GM23338 (cell line): ENCODE data around the gene GCHFR. TPM values are rescaled to one million over a fixed set of nuclear protein-coding genes. Genes with fewer than 3 reads are reported as not detected.

ENCODE experiments used
- ATAC-seq: fragments of 200-7000 bp; cut with Tn5 transposase; 3 replicates; pipeline ENCODE4 v1.9.1; 2020
- DNase-seq: peaks from one replicate; pipeline ENCODE4 v3.0.0-alpha.2; 2015; ENCODE audit warnings: low spot score
- H2AFZ ChIP-seq: fragments of 200-600 bp; sonication (generic); 2 replicates; pipeline ENCODE4 v1.8.0; 2016; ENCODE audit warnings: antibody characterized with exemption, mild to moderate bottlenecking, moderate library complexity
- H3F3A ChIP-seq: fragments of 200-600 bp; sonication (generic); replicated peaks from 2 replicates; pipeline ENCODE4 v1.8.0; 2017; ENCODE audit warnings: antibody characterized with exemption, mixed run types, low read depth
- H3K27ac ChIP-seq: fragments of 200-600 bp; sonication (generic); 2 replicates; pipeline ENCODE4 v1.6.1; 2016; ENCODE audit warnings: low read depth
- H3K27me3 ChIP-seq: fragments of 200-600 bp; sonication (generic); 2 replicates; pipeline ENCODE4 v1.8.0; 2016; ENCODE audit warnings: mild to moderate bottlenecking, mixed run types, moderate library complexity; ENCODE audit not compliant: insufficient read depth
- H3K36me3 ChIP-seq: fragments of 200-600 bp; sonication (generic); 2 replicates; pipeline ENCODE4 v1.8.0; 2016; ENCODE audit warnings: mild to moderate bottlenecking; ENCODE audit not compliant: insufficient read depth
- H3K4me1 ChIP-seq: fragments of 200-600 bp; sonication (generic); 2 replicates; pipeline ENCODE4 v1.8.0; 2016; ENCODE audit warnings: mild to moderate bottlenecking, moderate library complexity; ENCODE audit not compliant: insufficient read depth
- H3K4me2 ChIP-seq: fragments of 200-600 bp; sonication (generic); 2 replicates; pipeline ENCODE4 v1.7.1; 2017; ENCODE audit warnings: mixed run types
- H3K4me3 ChIP-seq: fragments of 200-600 bp; sonication (generic); 2 replicates; pipeline ENCODE4 v1.6.1; 2016; ENCODE audit warnings: mixed run types
- H3K79me2 ChIP-seq: fragments of 200-600 bp; sonication (generic); replicated peaks from 2 replicates; pipeline ENCODE4 v1.8.0; 2017; ENCODE audit warnings: mild to moderate bottlenecking; ENCODE audit not compliant: insufficient read depth
- H3K9me2 ChIP-seq: fragments of 200-600 bp; sonication (generic); 2 replicates; pipeline ENCODE4 v1.8.0; 2017; ENCODE audit not compliant: insufficient read depth
- H4K20me1 ChIP-seq: fragments of 200-600 bp; sonication (generic); replicated peaks from 2 replicates; pipeline ENCODE4 v1.8.0; 2017; ENCODE audit warnings: mild to moderate bottlenecking; ENCODE audit not compliant: insufficient read depth
- H3K27ac Mint-ChIP-seq: 2 replicates; pipeline ENCODE4 v1.8.0; 2020; ENCODE audit warnings: inconsistent platforms, mild to moderate bottlenecking, moderate library complexity, mixed read lengths
- H3K27me3 Mint-ChIP-seq: 3 replicates; pipeline ENCODE4 v1.8.0; 2022; ENCODE audit warnings: low read depth, mild to moderate bottlenecking, moderate library complexity, mixed read lengths, inconsistent platforms; ENCODE audit not compliant: insufficient read depth, poor library complexity
- H3K36me3 Mint-ChIP-seq: 3 replicates; pipeline ENCODE4 v1.8.0; 2021; ENCODE audit warnings: low read depth, mild to moderate bottlenecking, inconsistent platforms, moderate library complexity, mixed read lengths
- H3K4me1 Mint-ChIP-seq: 3 replicates; pipeline ENCODE4 v1.8.0; 2020; ENCODE audit warnings: mild to moderate bottlenecking, inconsistent platforms, mixed read lengths
- H3K4me3 Mint-ChIP-seq: 3 replicates; pipeline ENCODE4 v1.8.0; 2021; ENCODE audit warnings: moderate library complexity, mild to moderate bottlenecking, inconsistent platforms, mixed read lengths
- H3K9me3 Mint-ChIP-seq: 3 replicates; pipeline ENCODE4 v1.8.0; 2020; ENCODE audit warnings: moderate library complexity, mild to moderate bottlenecking, inconsistent platforms, mixed read lengths
- CREB1 ChIP-seq: fragments of 250-450 bp; sonication (Bioruptor Pico); IDR thresholded peaks from 2 replicates; pipeline ENCODE4 v1.5.0; 2020; ENCODE audit warnings: low read depth, mild to moderate bottlenecking, moderate library complexity
- EZH2phosphoT487 ChIP-seq: fragments of 200-600 bp; sonication (generic); IDR thresholded peaks from one replicate; pipeline ENCODE4 v1.8.1; 2018; ENCODE audit warnings: antibody characterized with exemption; ENCODE audit not compliant: unreplicated experiment
- JUNB ChIP-seq: IDR thresholded peaks from one replicate; pipeline ENCODE4 v1.6.1; 2016; ENCODE audit warnings: antibody characterized with exemption; ENCODE audit not compliant: unreplicated experiment
- NANOG ChIP-seq: IDR thresholded peaks from 2 replicates; pipeline ENCODE4 v1.6.1; 2016; ENCODE audit warnings: antibody characterized with exemption, borderline replicate concordance
- STAT1 ChIP-seq: IDR thresholded peaks from one replicate; pipeline ENCODE4 v1.6.1; 2016; ENCODE audit warnings: antibody characterized with exemption; ENCODE audit not compliant: unreplicated experiment
- ZNF114 ChIP-seq: fragments of 250-450 bp; sonication (Bioruptor Pico); IDR thresholded peaks from 2 replicates; pipeline ENCODE4 v1.5.0; 2020; ENCODE audit warnings: mild to moderate bottlenecking, moderate library complexity
- polyA plus RNA-seq: library from polyadenylated mRNA; unstranded; fragments of >200 nt; fragmentation: Nextera tagmentation; extraction: Ambion mirVana; gene quantifications from 2 replicates; pipeline ENCODE4 v1.2.1, GENCODE V29; 2016
- total RNA-seq: library from RNA; depleted of rRNA; stranded (reverse); fragments of >200 nt; shearing (Covaris generic); gene quantifications from 2 replicates; pipeline ENCODE4 v1.2.3, GENCODE V29; 2014
- TF ChIP-seq, protein P1 (sequence below): IDR thresholded peaks from one replicate; pipeline ENCODE4 v1.6.1; 2018; ENCODE audit warnings: antibody characterized with exemption; ENCODE audit not compliant: unreplicated experiment
- TF ChIP-seq, protein P2 (sequence below): IDR thresholded peaks from 2 replicates; pipeline ENCODE4 v1.6.1; 2016; ENCODE audit warnings: antibody characterized with exemption
- TF ChIP-seq, protein P3 (sequence below): fragments of 250-450 bp; sonication (Bioruptor Pico); IDR thresholded peaks from 2 replicates; pipeline ENCODE4 v1.5.0; 2020; ENCODE audit warnings: mild to moderate bottlenecking, moderate library complexity
- TF ChIP-seq, protein P4 (sequence below), 2 experiments: fragments of 200-600 bp in 1 of 2; sonication (generic) in 1 of 2; conservative IDR thresholded peaks; 2 replicates each; pipeline versions ENCODE4 v1.5.1 to v1.6.1; 2016 to 2017; ENCODE audit warnings: antibody characterized with exemption in 2 of 2, low read depth in 2 of 2, mild to moderate bottlenecking in 2 of 2, moderate library complexity in 1 of 2

Gene GCHFR
- total and polyA plus RNA-seq, 2 experiments from 2014 or later, result 38.9 to 44.2 TPM

DNA sequence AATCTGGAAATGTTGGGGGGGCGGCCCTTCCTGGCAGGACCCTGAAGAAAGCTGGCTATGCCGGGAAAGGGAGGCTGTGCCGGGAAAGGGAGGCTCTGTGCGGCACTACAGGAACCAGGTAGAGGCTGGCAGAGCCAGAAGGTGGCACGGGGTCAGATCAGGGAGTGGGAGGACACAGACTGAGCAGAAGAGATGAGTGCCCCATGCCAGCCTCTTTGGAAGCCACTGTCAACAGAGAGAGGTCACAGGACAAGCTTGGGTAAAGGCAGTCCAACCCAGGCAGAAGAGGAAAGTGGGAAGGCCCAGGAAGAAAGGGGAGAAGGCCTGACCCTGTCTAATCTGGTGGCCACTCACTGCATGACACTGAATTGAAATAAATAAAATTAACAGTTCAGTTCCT is 7.4 kb downstream of the GCHFR start:
- TF ChIP-seq, protein P1, sequence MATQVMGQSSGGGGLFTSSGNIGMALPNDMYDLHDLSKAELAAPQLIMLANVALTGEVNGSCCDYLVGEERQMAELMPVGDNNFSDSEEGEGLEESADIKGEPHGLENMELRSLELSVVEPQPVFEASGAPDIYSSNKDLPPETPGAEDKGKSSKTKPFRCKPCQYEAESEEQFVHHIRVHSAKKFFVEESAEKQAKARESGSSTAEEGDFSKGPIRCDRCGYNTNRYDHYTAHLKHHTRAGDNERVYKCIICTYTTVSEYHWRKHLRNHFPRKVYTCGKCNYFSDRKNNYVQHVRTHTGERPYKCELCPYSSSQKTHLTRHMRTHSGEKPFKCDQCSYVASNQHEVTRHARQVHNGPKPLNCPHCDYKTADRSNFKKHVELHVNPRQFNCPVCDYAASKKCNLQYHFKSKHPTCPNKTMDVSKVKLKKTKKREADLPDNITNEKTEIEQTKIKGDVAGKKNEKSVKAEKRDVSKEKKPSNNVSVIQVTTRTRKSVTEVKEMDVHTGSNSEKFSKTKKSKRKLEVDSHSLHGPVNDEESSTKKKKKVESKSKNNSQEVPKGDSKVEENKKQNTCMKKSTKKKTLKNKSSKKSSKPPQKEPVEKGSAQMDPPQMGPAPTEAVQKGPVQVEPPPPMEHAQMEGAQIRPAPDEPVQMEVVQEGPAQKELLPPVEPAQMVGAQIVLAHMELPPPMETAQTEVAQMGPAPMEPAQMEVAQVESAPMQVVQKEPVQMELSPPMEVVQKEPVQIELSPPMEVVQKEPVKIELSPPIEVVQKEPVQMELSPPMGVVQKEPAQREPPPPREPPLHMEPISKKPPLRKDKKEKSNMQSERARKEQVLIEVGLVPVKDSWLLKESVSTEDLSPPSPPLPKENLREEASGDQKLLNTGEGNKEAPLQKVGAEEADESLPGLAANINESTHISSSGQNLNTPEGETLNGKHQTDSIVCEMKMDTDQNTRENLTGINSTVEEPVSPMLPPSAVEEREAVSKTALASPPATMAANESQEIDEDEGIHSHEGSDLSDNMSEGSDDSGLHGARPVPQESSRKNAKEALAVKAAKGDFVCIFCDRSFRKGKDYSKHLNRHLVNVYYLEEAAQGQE, result no peak
- TF ChIP-seq EZH2phosphoT487 (no peak), ZNF114 (CRISPR knock-in tag) (no peak), NANOG (no peak), JUNB (no peak), CREB1 (CRISPR knock-in tag) (no peak), STAT1 (no peak)
- TF ChIP-seq, protein P2, sequence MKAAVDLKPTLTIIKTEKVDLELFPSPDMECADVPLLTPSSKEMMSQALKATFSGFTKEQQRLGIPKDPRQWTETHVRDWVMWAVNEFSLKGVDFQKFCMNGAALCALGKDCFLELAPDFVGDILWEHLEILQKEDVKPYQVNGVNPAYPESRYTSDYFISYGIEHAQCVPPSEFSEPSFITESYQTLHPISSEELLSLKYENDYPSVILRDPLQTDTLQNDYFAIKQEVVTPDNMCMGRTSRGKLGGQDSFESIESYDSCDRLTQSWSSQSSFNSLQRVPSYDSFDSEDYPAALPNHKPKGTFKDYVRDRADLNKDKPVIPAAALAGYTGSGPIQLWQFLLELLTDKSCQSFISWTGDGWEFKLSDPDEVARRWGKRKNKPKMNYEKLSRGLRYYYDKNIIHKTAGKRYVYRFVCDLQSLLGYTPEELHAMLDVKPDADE, result no peak
- TF ChIP-seq, protein P3, sequence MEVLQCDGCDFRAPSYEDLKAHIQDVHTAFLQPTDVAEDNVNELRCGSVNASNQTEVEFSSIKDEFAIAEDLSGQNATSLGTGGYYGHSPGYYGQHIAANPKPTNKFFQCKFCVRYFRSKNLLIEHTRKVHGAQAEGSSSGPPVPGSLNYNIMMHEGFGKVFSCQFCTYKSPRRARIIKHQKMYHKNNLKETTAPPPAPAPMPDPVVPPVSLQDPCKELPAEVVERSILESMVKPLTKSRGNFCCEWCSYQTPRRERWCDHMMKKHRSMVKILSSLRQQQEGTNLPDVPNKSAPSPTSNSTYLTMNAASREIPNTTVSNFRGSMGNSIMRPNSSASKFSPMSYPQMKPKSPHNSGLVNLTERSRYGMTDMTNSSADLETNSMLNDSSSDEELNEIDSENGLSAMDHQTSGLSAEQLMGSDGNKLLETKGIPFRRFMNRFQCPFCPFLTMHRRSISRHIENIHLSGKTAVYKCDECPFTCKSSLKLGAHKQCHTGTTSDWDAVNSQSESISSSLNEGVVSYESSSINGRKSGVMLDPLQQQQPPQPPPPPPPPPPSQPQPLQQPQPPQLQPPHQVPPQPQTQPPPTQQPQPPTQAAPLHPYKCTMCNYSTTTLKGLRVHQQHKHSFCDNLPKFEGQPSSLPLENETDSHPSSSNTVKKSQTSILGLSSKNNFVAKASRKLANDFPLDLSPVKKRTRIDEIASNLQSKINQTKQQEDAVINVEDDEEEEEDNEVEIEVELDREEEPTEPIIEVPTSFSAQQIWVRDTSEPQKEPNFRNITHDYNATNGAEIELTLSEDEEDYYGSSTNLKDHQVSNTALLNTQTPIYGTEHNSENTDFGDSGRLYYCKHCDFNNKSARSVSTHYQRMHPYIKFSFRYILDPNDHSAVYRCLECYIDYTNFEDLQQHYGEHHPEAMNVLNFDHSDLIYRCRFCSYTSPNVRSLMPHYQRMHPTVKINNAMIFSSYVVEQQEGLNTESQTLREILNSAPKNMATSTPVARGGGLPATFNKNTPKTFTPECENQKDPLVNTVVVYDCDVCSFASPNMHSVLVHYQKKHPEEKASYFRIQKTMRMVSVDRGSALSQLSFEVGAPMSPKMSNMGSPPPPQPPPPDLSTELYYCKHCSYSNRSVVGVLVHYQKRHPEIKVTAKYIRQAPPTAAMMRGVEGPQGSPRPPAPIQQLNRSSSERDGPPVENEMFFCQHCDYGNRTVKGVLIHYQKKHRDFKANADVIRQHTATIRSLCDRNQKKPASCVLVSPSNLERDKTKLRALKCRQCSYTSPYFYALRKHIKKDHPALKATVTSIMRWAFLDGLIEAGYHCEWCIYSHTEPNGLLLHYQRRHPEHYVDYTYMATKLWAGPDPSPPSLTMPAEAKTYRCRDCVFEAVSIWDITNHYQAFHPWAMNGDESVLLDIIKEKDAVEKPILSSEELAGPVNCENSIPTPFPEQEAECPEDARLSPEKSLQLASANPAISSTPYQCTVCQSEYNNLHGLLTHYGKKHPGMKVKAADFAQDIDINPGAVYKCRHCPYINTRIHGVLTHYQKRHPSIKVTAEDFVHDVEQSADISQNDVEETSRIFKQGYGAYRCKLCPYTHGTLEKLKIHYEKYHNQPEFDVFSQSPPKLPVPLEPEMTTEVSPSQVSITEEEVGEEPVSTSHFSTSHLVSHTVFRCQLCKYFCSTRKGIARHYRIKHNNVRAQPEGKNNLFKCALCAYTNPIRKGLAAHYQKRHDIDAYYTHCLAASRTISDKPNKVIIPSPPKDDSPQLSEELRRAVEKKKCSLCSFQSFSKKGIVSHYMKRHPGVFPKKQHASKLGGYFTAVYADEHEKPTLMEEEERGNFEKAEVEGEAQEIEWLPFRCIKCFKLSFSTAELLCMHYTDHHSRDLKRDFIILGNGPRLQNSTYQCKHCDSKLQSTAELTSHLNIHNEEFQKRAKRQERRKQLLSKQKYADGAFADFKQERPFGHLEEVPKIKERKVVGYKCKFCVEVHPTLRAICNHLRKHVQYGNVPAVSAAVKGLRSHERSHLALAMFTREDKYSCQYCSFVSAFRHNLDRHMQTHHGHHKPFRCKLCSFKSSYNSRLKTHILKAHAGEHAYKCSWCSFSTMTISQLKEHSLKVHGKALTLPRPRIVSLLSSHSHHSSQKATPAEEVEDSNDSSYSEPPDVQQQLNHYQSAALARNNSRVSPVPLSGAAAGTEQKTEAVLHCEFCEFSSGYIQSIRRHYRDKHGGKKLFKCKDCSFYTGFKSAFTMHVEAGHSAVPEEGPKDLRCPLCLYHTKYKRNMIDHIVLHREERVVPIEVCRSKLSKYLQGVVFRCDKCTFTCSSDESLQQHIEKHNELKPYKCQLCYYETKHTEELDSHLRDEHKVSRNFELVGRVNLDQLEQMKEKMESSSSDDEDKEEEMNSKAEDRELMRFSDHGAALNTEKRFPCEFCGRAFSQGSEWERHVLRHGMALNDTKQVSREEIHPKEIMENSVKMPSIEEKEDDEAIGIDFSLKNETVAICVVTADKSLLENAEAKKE (CRISPR knock-in tag), result no peak
- TF ChIP-seq, protein P4, sequence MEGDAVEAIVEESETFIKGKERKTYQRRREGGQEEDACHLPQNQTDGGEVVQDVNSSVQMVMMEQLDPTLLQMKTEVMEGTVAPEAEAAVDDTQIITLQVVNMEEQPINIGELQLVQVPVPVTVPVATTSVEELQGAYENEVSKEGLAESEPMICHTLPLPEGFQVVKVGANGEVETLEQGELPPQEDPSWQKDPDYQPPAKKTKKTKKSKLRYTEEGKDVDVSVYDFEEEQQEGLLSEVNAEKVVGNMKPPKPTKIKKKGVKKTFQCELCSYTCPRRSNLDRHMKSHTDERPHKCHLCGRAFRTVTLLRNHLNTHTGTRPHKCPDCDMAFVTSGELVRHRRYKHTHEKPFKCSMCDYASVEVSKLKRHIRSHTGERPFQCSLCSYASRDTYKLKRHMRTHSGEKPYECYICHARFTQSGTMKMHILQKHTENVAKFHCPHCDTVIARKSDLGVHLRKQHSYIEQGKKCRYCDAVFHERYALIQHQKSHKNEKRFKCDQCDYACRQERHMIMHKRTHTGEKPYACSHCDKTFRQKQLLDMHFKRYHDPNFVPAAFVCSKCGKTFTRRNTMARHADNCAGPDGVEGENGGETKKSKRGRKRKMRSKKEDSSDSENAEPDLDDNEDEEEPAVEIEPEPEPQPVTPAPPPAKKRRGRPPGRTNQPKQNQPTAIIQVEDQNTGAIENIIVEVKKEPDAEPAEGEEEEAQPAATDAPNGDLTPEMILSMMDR (conservative IDR thresholded peaks at IDR 0.05; ENCODE audit: low read depth in 2 of 2), result no peak
- H3K27me3 ChIP-seq, result no peaks in the 10 kb centered on the region
- DNase-seq (no peak), ATAC-seq (no peak)
- Mint-ChIP-seq H3K9me3 (no peaks in the 10 kb centered on the region), H3K4me3 (no peak overlapping the region), H3K4me1 (peaks cover 24% of the 10 kb centered on the region), H3K27ac (no peak overlapping the region; the same call in 1 of the 2 replicates), H3K27me3 (peaks cover 16% of the 10 kb centered on the region), H3K36me3 (peaks cover 13% of the 10 kb centered on the region)
- no peak overlapping the region for H3K4me3 ChIP-seq
- H3K9me2 ChIP-seq, result no peaks in the 10 kb centered on the region
- H2AFZ ChIP-seq, result no peak overlapping the region
- no peaks in the 10 kb centered on the region for H4K20me1 ChIP-seq
- no peaks in the 10 kb centered on the region; the same call in none of the 2 replicates for H3F3A ChIP-seq
- H3K36me3 ChIP-seq, result no peaks in the 10 kb centered on the region
- no peak overlapping the region for H3K4me2 ChIP-seq
- H3K27ac ChIP-seq, result no peak overlapping the region
- no peaks in the 10 kb centered on the region; the same call in 1 of the 2 replicates for H3K4me1 ChIP-seq
- H3K79me2 ChIP-seq, result no peaks in the 10 kb centered on the region
